CD14-positive monocyte (primary cell): ENCODE data around the gene ZCRB1. TPM values are rescaled to one million over a fixed set of nuclear protein-coding genes. Genes with fewer than 3 reads are reported as not detected.

Source experiments
- DNase-seq, 3 donors: peaks; one replicate each; pipeline ENCODE4 v3.0.0-alpha.2; 2011 to 2022
- H2AFZ ChIP-seq: 2 replicates; pipeline ENCODE4 v1.6.0; 2012; ENCODE audit warnings: mild to moderate bottlenecking, low read depth, low read length, inconsistent platforms; ENCODE audit not compliant: insufficient read depth, poor library complexity, severe bottlenecking
- H3K27ac ChIP-seq, 2 donors: 1 replicate in 1 of 2; 2 replicates in 1 of 2; pipeline ENCODE4 v1.5.1; 2012 to 2013; ENCODE audit warnings: low read length in 2 of 2, control low read depth in 1 of 2, inconsistent platforms in 1 of 2, low read depth in 1 of 2, mild to moderate bottlenecking in 1 of 2
- H3K27me3 ChIP-seq, 2 donors: one replicate each; pipeline versions ENCODE4 v1.6.0 to v1.6.1; 2011 to 2013; ENCODE audit warnings: low read length in 2 of 2; ENCODE audit not compliant: control insufficient read depth in 2 of 2, insufficient read depth in 2 of 2
- H3K36me3 ChIP-seq, 2 donors: replicated peaks in 1 of 2; 1 replicate in 1 of 2; 2 replicates in 1 of 2; pipeline versions ENCODE4 v1.5.1 to v1.6.1; 2012 to 2013; ENCODE audit warnings: low read length in 2 of 2, control low read depth in 1 of 2, inconsistent platforms in 1 of 2, mild to moderate bottlenecking in 1 of 2; ENCODE audit not compliant: insufficient read depth in 2 of 2, control insufficient read depth in 1 of 2
- H3K4me1 ChIP-seq, 2 donors: 1 replicate in 1 of 2; 2 replicates in 1 of 2; pipeline versions ENCODE4 v1.5.1 to v1.6.1; 2012 to 2013; ENCODE audit warnings: low read length in 2 of 2, control low read depth in 1 of 2, inconsistent platforms in 1 of 2, mild to moderate bottlenecking in 1 of 2, moderate library complexity in 1 of 2; ENCODE audit not compliant: insufficient read depth in 2 of 2, control insufficient read depth in 1 of 2
- H3K4me2 ChIP-seq: replicated peaks from 2 replicates; pipeline ENCODE3; 2012; ENCODE audit warnings: low read length, moderate library complexity, mild to moderate bottlenecking; ENCODE audit not compliant: poor library complexity, severe bottlenecking; ENCODE audit errors: extremely low read depth
- H3K4me3 ChIP-seq, 3 experiments: fragments of 200-600 bp in 1 of 3; sonication (generic) in 1 of 3; replicated peaks in 1 of 3; 1 replicate in 2 of 3; 2 replicates in 1 of 3; pipeline ENCODE4 v1.5.1; 2011 to 2013; ENCODE audit warnings: low read length in 3 of 3, mild to moderate bottlenecking in 3 of 3, control low read depth in 2 of 3, low read depth in 2 of 3, inconsistent platforms in 1 of 3, moderate library complexity in 1 of 3
- H3K79me2 ChIP-seq: 2 replicates; pipeline ENCODE4 v1.6.0; 2012; ENCODE audit warnings: mild to moderate bottlenecking, control low read depth, inconsistent platforms, low read length, moderate library complexity; ENCODE audit not compliant: insufficient read depth
- H3K9ac ChIP-seq: 2 replicates; pipeline ENCODE4 v1.6.0; 2017; ENCODE audit warnings: low read length, mild to moderate bottlenecking; ENCODE audit not compliant: insufficient read depth, poor library complexity, severe bottlenecking
- H3K9me3 ChIP-seq, 2 donors: replicated peaks in 1 of 2; 1 replicate in 1 of 2; 2 replicates in 1 of 2; pipeline versions ENCODE4 v1.5.1 to v1.6.1; 2012 to 2013; ENCODE audit warnings: low read length in 2 of 2, control low read depth in 1 of 2; ENCODE audit not compliant: control insufficient read depth in 1 of 2, insufficient read depth in 1 of 2
- H4K20me1 ChIP-seq: 2 replicates; pipeline ENCODE4 v1.6.0; 2012; ENCODE audit warnings: mild to moderate bottlenecking, low read length, control low read depth, moderate library complexity; ENCODE audit not compliant: insufficient read depth
- H3K27ac Mint-ChIP-seq, 7 donors: one replicate each; pipeline ENCODE4 v1.8.0; 2020; ENCODE audit warnings: mild to moderate bottlenecking in 7 of 7, mixed read lengths in 7 of 7, moderate library complexity in 6 of 7, inconsistent platforms in 2 of 7
- H3K27me3 Mint-ChIP-seq, 3 donors: one replicate each; pipeline ENCODE4 v1.8.0; 2021 to 2022; ENCODE audit warnings: low read depth in 3 of 3, mild to moderate bottlenecking in 3 of 3, mixed read lengths in 3 of 3, moderate library complexity in 3 of 3, inconsistent platforms in 1 of 3
- H3K36me3 Mint-ChIP-seq, 2 donors: one replicate each; pipeline ENCODE4 v1.8.0; 2020; ENCODE audit warnings: mixed read lengths in 2 of 2, inconsistent platforms in 1 of 2, mild to moderate bottlenecking in 1 of 2
- H3K4me1 Mint-ChIP-seq: one replicate; pipeline ENCODE4 v1.8.0; 2020; ENCODE audit warnings: mild to moderate bottlenecking, mixed read lengths
- H3K4me3 Mint-ChIP-seq, 2 donors: one replicate each; pipeline ENCODE4 v1.8.0; 2020; ENCODE audit warnings: mild to moderate bottlenecking in 2 of 2, mixed read lengths in 2 of 2, moderate library complexity in 1 of 2
- H3K9me3 Mint-ChIP-seq, 7 donors: one replicate each; pipeline ENCODE4 v1.8.0; 2020 to 2022; ENCODE audit warnings: mixed read lengths in 7 of 7, mild to moderate bottlenecking in 6 of 7, moderate library complexity in 6 of 7, inconsistent platforms in 2 of 7
- WGBS: methylation state at CpG from one replicate; pipeline ENCODE4 v1.1.5; 2013; ENCODE audit warnings: missing lambda C conversion rate; ENCODE audit not compliant: insufficient coverage; 5-methylcytosine and 5-hydroxymethylcytosine counted together
- intact Hi-C, 2 donors: fragments of 100-400 bp; cut with micrococcal nuclease; formaldehyde crosslinking; loops; one replicate each; pipeline versions ENCODE4 v1.15.0 to v1.15.1; 2023
- polyA plus RNA-seq, 3 donors: library from polyadenylated mRNA; depleted of rRNA in 1 of 3; unstranded in 2 of 3; stranded (reverse) in 1 of 3; fragments of 300-500 nt in 2 of 3; fragments of >200 nt in 1 of 3; fragmentation: Illumina TruSeq in 2 of 3; gene quantifications; 1 replicate in 2 of 3; 2 replicates in 1 of 3; pipeline ENCODE4 v1.2.3, GENCODE V29; 2012 to 2021
- TF ChIP-seq, protein P1 (sequence below): fragments of 200-600 bp; IDR thresholded peaks from one replicate; pipeline ENCODE4 v1.8.0; 2022; ENCODE audit warnings: antibody characterized with exemption, mild to moderate bottlenecking

ZCRB1 gene
- polyA plus RNA-seq, 3 donors, result 9.2 to 34.4 (median 32.2) TPM

DNA sequence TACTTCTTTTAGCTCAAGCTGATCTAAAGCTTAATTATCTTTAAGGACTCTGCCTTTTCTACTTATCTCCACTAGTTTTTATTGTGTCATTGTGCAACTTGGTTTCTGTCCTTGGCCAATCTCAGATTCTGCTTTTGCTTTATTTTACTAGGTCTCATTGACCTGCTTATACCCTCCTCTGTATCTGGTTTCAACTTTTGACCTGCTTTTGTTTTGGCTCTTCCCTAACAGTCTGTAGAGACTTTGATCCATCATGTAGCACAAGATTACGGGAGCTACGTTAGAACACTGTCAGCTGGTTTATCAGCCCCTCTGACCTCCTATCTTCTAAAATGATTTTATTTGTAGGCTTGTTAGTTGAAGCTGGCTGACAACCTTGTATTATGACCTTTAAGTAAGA is 43.6 kb downstream of the ZCRB1 start:
- H3K27me3 Mint-ChIP-seq, result no peaks in the 10 kb centered on the region
- Histone ChIP-seq H3K27me3 (no peaks in the 10 kb centered on the region), H3K4me2 (no peak overlapping the region), H3K9me3 (no peaks in the 10 kb centered on the region), H3K79me2 (no peaks in the 10 kb centered on the region), H4K20me1 (no peaks in the 10 kb centered on the region), H3K4me3 (no peak overlapping the region), H3K9ac (no peak overlapping the region), H2AFZ (no peak overlapping the region), H3K4me1 (peaks cover 14 to 17% of the 10 kb centered on the region in 2 donors), H3K36me3 (no peaks in the 10 kb centered on the region), H3K27ac (no peak overlapping the region)
- TF ChIP-seq, protein P1, sequence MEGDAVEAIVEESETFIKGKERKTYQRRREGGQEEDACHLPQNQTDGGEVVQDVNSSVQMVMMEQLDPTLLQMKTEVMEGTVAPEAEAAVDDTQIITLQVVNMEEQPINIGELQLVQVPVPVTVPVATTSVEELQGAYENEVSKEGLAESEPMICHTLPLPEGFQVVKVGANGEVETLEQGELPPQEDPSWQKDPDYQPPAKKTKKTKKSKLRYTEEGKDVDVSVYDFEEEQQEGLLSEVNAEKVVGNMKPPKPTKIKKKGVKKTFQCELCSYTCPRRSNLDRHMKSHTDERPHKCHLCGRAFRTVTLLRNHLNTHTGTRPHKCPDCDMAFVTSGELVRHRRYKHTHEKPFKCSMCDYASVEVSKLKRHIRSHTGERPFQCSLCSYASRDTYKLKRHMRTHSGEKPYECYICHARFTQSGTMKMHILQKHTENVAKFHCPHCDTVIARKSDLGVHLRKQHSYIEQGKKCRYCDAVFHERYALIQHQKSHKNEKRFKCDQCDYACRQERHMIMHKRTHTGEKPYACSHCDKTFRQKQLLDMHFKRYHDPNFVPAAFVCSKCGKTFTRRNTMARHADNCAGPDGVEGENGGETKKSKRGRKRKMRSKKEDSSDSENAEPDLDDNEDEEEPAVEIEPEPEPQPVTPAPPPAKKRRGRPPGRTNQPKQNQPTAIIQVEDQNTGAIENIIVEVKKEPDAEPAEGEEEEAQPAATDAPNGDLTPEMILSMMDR, result no peak
- WGBS, result no CpG with 5 or more reads among the region's 2 CpGs
- intact Hi-C loops, result no loop called here
- H3K36me3 Mint-ChIP-seq, result no peaks in the 10 kb centered on the region
- peaks cover 0 to 5% (median under 1%) of the 10 kb centered on the region in 7 donors for H3K9me3 Mint-ChIP-seq
- no peak overlapping the region for H3K4me3 Mint-ChIP-seq
- H3K27ac Mint-ChIP-seq, result no peak overlapping the region
- no peak for DNase-seq
- peaks cover 18% of the 10 kb centered on the region for H3K4me1 Mint-ChIP-seq

DNA sequence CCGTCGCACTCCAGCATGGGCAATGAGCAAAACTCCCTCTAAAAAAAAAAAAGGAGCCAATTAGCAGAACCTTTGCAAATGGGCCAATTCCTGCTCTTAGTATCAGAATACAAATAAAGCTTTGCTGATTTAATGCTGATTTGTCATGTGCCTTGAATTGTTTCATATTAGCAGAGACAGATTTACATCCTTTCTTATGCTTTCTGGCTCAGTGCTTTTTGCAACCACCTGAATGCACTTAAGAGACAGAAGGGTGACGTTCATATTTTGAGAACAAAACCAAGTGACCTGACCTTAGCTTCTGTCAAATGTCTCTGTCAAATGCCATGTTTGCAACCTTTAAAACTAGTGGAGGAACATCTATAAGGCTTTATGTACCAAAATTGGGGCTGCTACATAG is 44.0 kb downstream of the ZCRB1 start:
- Mint-ChIP-seq H3K36me3 (no peaks in the 10 kb centered on the region), H3K27ac (no peak overlapping the region), H3K4me1 (peaks cover 18% of the 10 kb centered on the region), H3K4me3 (no peak overlapping the region), H3K9me3 (peaks cover 0 to 3% (median 0%) of the 10 kb centered on the region in 7 donors), H3K27me3 (no peaks in the 10 kb centered on the region)
- no peak overlapping the region for H2AFZ ChIP-seq
- H3K9ac ChIP-seq, result no peak overlapping the region
- TF ChIP-seq, protein P1, result no peak
- 91% methylated on average over 1 of the region's 3 CpGs for WGBS
- no peaks in the 10 kb centered on the region for H3K9me3 ChIP-seq
- no peak overlapping the region for H3K27ac ChIP-seq
- intact Hi-C loops, result no loop called here
- H3K27me3 ChIP-seq, result no peaks in the 10 kb centered on the region
- DNase-seq, result no peak
- no peak overlapping the region for H3K4me2 ChIP-seq
- no peaks in the 10 kb centered on the region for H4K20me1 ChIP-seq
- peaks cover 14 to 17% of the 10 kb centered on the region in 2 donors for H3K4me1 ChIP-seq
- no peak overlapping the region for H3K4me3 ChIP-seq
- H3K79me2 ChIP-seq, result no peaks in the 10 kb centered on the region
- H3K36me3 ChIP-seq, result no peaks in the 10 kb centered on the region
